ENCODE results near the gene AGTRAP. TPM values are rescaled to one million over a fixed set of nuclear protein-coding genes. Genes with fewer than 3 reads are reported as not detected.

AGTRAP gene
- total RNA-seq, 1 donor from 2014 or later = 64.5 TPM

DNA sequence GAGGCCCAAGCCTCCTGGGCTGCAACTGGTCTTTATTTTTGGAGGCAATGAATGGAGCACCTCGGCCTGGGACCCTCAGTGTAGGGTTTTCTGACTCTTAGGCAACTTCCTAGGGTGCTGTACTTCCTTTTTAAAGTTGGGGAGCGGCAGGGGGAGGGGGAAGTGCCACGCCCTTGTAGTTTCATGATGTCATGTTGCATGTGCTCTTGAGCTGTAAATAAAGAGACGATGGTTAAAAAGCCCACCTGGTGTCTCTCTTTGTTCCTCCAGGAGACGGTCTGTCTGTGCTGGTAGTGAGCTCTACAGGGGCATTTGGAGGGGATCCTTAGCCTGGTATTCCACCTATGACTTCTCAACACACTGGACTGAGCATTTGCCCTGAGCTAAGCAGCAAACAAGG is 10.3 kb upstream of the AGTRAP start:
- DNase-seq (no peak), ATAC-seq (no peak)
- intact Hi-C loops (cut with DNase I) = no loop called here
- Histone ChIP-seq H3K36me3 (no peaks in the 10 kb centered on the region), H3K4me1 (peaks cover 29% of the 10 kb centered on the region), H3K27me3 (ENCODE audit: low read depth) (no peaks in the 10 kb centered on the region), H3K27ac (no peak overlapping the region), H3K4me3 (no peak overlapping the region), H3K9me3 (no peaks in the 10 kb centered on the region)
- TF ChIP-seq, protein P1, sequence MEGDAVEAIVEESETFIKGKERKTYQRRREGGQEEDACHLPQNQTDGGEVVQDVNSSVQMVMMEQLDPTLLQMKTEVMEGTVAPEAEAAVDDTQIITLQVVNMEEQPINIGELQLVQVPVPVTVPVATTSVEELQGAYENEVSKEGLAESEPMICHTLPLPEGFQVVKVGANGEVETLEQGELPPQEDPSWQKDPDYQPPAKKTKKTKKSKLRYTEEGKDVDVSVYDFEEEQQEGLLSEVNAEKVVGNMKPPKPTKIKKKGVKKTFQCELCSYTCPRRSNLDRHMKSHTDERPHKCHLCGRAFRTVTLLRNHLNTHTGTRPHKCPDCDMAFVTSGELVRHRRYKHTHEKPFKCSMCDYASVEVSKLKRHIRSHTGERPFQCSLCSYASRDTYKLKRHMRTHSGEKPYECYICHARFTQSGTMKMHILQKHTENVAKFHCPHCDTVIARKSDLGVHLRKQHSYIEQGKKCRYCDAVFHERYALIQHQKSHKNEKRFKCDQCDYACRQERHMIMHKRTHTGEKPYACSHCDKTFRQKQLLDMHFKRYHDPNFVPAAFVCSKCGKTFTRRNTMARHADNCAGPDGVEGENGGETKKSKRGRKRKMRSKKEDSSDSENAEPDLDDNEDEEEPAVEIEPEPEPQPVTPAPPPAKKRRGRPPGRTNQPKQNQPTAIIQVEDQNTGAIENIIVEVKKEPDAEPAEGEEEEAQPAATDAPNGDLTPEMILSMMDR (IDR thresholded peaks at IDR 0.05) = no peak

DNA sequence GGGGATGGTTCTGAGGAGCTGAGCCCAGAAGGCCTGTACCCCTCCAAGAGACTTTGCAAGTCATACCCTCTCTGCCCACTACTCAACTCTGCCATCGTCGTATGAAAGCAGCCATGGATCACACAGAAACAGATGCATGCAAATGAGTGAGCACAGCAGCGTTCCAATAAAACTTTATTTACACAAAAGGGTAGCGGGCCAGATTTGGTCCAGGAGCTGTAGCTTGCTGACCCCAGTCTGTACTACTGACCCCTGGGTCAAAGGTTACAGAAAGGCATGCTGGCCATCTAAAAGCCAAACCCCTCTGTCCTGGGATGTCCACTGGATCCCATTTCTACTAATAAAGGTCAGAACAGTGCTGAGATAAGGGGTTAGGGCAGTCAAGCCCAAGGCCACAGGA is 8.8 kb upstream of the AGTRAP start:
- H3K9me3 ChIP-seq = no peaks in the 10 kb centered on the region
- no peaks in the 10 kb centered on the region for H3K27me3 ChIP-seq (ENCODE audit: low read depth)
- H3K36me3 ChIP-seq = no peaks in the 10 kb centered on the region
- ATAC-seq (no peak), DNase-seq (no peak)
- no peak overlapping the region for H3K27ac ChIP-seq
- H3K4me3 ChIP-seq = no peak overlapping the region
- H3K4me1 ChIP-seq = peaks cover 44% of the 10 kb centered on the region
- intact Hi-C loops (cut with DNase I) = no loop called here
- TF ChIP-seq, protein P1 (IDR thresholded peaks at IDR 0.05) = no peak

DNA sequence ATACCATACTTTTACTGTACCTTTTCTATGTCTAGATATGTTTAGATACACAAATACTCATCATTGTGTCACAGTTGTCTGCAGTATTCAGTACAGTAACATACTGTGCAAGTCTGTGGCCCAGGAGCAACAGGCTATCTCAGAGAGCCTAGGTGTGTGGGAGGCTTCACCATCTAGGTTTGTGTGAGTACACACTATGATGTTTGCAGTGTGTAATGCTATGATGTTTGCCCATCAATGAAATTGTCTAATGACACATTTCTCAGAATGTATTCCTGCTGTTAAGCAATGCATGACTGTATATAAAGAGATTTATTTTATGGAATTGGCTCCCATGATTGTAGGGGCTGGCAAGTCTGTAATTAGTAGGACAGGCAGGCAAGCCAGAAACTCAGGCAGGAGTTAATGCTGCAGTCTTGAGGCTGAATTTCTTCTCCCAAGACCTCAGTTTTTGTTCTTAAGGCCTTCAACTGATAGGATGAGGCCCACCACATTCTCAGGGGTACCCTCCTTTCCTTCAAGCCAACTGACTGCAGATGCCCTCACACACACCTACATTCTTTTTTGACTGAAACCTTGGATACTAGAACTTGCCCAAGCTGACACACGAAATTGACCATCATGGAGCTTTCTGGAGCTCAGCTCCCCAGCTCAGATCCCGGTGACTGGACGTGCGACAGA is 7.7 kb upstream of the AGTRAP start:
- H3K9me3 ChIP-seq = no peaks in the 10 kb centered on the region
- H3K36me3 ChIP-seq = no peaks in the 10 kb centered on the region
- no peak overlapping the region for H3K27ac ChIP-seq
- TF ChIP-seq, protein P1 (IDR thresholded peaks at IDR 0.05) = no peak
- H3K4me3 ChIP-seq = no peak overlapping the region
- DNase-seq = no peak
- intact Hi-C loops (cut with DNase I) = no loop called here
- ATAC-seq = no peak
- peaks cover 49% of the 10 kb centered on the region for H3K4me1 ChIP-seq
- H3K27me3 ChIP-seq (ENCODE audit: low read depth) = no peaks in the 10 kb centered on the region

DNA sequence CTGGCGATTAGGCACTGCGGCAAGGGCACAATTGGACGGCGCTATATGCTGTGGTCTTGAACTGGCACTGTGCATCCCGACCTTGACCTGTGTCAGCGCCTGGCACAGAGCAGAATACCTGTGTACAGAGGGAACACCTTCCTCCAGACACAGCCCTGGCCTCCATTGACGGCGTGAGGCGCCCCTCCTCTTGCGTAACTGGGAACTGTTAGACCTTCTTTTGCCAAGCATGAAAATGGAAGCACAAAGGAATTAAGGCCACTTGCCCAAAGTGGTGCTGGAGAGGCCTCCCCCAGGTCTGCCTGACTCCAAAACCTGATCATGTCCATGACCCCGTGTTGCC is 6.8 kb upstream of the AGTRAP start:
- DNase-seq (no peak), ATAC-seq (no peak)
- intact Hi-C loops (cut with DNase I) = no loop called here
- Histone ChIP-seq H3K27ac (peak overlapping the region; percentile 88), H3K27me3 (ENCODE audit: low read depth) (no peaks in the 10 kb centered on the region), H3K9me3 (no peaks in the 10 kb centered on the region), H3K36me3 (no peaks in the 10 kb centered on the region), H3K4me1 (peaks cover 51% of the 10 kb centered on the region), H3K4me3 (no peak overlapping the region)
- TF ChIP-seq, protein P1 (IDR thresholded peaks at IDR 0.05) = no peak

DNA sequence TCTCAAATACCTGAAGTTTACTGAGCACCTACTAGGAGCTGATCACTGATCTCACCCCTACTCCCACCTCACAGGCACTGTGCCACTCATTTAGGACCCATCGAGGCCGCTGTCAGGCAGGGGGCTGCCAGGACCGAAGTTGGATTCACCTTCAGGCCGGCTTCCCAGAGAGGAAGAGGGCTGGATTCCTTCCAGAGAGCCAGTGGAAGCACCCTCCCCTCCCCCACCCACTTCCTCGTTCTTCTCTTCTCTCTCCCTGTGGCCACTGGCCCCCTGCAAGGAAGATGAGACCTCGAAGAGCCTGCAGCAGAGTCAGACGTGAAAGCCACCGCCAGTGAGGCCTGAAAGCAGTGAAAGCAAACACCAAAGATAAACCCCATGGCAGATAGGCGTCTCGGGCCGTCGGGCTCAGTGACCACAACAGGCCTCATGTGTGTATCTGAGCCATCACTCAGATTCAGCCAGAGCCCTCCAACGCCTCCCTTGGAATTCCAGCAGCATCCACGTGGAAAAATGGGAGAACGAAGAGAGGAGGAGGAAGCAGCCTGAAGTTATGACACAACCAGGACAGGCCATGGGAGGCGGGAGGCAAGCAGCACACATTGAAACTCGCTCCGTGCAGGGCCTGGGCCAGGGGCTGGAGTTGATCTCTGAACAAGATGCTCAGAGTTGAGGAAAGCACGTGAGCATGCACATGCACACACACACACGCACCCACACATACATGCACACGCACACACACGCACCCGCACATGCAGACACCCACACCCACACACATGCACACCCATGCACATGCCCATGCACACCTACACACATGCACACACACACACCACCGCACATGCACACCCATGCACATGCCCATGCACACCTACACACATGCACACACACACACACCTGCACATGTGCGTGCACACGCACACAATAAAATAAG is 6.2 kb upstream of the AGTRAP start:
- TF ChIP-seq, protein P1 (IDR thresholded peaks at IDR 0.05) = no peak
- Histone ChIP-seq H3K27me3 (ENCODE audit: low read depth) (no peaks in the 10 kb centered on the region), H3K4me3 (peak overlapping the region; percentile 46), H3K27ac (peak overlapping the region; percentile 88), H3K36me3 (no peaks in the 10 kb centered on the region), H3K4me1 (peaks cover 53% of the 10 kb centered on the region), H3K9me3 (no peaks in the 10 kb centered on the region)
- peak in 1 of 2 donors; percentile 24 for ATAC-seq
- intact Hi-C loops (cut with DNase I) = no loop called here
- no peak for DNase-seq

Data from lower lobe of right lung (tissue), 2 donors.